GM21381 (cell line): ENCODE data around the gene TTC31.

Experiments
- ATAC-seq: cut with Tn5 transposase; IDR thresholded peaks from one replicate; pipeline ENCODE4 v1.9.1; 2021; ENCODE audit warnings: mild to moderate bottlenecking, moderate library complexity; ENCODE audit not compliant: unreplicated experiment

TTC31 gene

DNA sequence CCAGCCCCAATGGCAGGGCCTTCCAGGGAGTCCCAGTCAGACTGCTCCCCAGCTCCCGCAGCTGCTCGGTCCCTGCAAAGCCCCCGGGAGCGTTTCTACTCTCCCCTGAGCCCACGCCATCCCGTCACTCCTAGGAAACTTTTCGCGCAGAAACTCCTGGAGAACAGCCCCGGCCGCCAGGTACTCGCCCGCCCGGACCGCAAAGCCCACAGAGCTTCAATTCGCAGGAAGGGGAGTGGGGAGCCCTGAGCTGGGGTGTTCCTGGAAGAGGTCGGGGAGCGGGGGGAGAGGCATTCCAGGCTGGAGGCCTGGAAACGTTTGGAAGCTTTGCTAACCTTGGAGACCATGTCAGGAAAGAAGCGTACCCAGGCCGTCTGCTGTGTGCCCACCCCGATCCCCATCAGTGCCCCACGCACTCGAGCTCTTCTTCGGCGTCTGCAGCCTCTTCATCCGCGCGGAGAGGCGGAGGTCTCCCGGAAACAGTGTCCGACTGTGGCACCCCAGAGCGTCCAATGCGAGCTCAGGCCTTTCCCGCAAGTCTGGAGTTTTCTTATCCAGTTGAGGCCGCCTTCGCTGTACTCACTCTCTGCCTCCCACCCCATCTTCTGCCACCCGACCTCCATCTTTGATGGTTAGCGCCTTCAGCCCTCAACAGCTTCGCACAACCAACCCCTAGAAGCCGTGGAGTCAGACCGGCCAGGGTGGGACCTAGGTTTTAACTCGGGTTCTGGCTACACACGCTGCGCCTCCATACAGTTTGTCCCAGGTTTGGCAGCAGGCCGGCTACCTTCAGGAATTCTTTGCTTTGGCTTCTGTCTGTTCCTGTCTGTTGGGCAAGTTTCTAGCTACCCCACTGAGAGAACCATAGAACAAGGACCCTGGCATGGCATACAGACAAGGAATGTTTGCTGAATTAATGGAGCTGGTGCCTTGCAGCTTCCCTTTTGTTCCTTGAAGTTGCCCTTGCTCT lies 20.9 kb downstream of the TTC31 start:
- no peak for ATAC-seq

DNA sequence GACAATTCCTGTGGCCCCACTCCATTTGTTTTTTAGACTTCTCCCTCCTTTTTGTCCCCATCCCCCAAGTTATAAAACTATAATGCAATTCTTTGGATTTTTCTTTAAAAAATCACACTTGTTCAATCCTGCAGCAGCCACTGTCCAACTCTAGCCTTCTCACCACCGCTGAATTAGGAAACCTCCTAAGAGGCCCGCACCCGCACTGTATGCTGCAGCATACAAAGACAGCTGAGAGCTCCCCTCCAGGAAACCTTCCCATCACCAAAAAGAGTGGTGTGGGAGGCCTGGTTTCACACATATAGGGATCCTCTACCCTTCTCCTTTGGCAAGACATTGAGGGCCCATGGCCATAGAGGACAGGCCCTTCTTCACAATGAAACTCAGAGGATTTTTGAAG lies 21.7 kb downstream of the TTC31 start:
- no peak for ATAC-seq

DNA sequence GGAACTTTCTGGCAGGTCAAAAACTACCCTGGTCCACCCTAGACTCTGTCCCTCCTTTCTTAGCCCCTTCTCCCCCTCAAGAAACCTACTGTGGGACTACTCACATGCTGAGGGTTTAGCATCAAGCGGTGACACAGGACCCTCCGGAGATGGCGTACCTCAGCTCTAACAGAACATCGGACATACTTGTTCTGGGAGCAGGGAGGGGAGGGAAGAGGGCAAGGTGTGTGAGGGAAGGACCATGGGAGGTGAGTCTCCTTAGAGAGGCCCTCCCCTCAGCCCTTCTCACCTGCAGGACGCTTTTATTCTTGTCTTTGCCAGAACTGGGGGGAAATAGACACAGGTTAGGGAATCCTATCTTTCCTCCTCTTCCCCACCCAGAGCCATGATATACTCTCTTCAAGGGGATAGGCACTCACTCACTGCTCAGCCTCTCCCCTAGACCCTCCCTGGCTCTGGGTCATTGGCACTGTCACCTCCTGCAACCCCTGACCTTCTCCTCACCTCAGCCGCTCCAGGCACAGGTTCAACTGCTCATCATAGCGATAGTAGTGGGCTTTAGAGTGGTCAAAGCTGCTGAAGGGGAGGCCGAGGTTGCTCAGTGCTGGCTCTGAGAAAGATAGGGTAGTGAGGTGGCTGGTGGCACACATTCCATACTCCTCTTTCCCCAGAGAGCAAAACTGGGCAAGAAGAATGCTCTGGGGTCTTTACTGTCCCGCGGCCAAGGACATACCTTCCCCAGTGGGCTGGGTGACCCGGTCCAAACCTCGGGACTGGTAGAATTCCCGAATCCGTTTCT lies 22.8 kb downstream of the TTC31 start:
- no peak for ATAC-seq

DNA sequence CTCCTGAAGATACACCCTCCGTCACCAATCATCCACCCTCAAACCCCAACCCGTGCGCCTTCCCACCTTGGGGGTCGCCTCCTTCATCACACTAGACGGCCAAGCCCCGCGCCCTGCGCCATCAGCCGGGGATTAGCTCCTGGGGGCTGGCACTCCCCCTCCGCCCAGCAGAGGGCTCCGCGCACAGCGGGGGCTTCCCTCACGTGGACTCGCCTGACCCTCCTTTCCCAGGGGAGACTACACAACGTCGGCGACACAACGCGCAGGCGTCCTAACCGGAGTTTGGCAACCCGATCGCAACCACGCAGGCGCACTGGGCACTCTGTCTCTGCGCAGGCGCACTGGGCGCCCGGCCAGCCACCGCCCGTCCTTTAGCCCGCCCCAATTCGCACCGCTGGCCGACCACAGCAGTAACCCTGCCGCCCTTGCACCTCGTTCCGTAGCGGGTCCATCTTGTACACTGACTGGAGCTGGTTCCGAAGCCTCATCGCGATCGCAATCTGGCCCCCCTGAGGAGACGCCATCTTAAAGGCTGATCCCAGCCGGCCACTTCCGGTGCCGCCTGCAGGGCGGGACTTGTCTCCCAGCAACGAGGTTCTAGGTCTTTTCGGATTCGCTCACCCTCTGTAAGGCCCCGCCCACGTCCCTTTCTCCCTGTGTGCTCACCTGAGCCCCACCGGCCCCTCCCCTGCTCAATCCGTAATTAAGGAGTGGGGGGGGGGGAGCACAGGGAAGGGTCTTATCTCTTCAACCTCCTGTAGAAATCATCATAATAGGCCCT lies 24.5 kb downstream of the TTC31 start, which contains the start of gene PCGF1:
Gene PCGF1 (minus strand): TSS at position 551 of the 781 bp plus-strand sequence. CDS start 27 bp downstream, at position 524.
- ATAC-seq: peak; percentile 87

DNA sequence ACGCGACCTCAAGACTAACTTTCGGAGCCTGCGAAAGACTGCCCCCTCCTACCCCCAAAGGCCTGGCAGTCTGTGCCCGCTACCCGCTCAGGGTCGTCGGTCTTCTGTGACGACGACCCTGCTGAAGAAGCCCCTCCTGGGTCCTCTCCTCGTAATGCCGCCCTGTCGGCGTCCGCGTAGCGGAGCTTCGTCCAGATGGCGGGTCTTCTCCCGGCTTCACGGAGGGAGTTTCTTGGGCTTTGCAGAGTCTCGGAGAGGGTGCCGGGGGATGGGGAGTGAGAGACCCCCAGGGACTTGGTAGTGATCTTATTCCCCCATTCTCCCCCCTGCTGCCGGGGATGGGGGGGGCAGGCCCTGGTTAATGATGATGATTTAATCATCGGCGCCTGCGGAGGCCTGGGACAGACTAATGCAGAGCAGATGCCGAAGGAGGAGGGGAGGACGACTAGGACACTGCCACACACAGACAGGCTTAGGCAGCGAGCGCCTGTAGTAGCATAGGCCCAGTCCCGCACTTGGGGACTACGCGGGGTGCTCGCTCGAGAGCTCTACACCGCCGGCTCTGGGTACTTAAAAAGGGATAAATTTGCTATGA lies 25.1 kb downstream of the TTC31 start:
- ATAC-seq: peak; percentile 6

DNA sequence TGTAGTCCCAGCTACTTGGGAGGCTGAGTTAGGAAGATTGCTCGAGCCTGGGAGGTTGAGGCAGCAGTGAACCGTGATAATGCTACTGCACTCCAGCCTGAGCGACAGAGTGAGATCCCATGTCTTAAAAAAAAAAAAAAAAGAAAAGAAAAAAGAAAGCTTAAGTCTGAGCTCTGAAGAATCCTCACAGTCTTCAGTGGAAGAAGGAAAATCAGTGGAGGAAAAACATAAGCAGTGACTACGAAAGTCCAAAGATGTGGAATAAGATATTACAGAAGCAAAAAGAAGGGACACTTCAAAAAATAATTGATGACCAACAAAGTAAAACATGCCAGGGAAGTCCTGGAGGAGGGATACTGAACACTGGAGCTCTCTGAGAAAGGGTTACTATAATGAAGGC lies 27.4 kb downstream of the TTC31 start:
- ATAC-seq: no peak

DNA sequence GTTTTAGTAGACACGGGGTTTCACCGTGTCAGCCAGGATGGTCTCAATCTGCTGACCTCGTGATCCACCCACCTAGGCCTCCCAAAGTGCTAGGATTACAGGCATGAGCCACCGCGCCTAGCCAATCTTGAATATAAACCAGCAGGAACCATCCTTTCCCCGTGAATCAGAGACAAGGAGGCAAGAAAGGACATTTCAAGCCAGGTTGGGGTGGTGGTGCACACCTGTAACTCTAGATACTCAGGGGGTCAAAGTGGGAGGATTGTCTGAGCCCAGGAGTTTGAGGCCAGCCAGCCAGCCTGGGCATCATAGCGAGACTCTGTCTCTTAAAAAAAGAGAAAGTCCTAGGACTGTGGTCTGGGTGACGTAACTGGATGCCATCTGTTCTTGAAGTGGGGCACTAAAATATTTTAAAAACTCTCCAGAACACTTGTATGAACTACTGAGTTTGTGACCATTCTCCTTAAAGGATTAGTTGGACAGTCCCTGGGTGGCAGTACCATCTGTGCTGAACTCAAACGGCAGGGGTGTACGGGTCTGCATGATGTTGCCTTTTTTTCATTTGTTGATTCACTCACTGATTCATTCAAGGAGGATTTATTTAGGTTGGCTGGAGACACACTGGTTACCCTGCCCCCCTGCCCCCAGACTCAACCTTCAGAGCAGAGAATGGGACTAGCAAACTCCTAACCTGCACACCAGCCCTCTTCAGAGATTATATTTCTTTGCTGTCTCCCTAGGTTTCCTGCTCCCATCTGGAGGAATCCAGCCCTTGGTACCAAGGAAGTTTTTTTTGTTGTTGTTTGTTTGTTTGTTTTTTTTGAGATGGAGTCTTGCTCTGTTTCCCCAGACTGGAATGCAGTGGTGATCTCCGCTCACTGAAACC lies 28.5 kb downstream of the TTC31 start:
- ATAC-seq: no peak

DNA sequence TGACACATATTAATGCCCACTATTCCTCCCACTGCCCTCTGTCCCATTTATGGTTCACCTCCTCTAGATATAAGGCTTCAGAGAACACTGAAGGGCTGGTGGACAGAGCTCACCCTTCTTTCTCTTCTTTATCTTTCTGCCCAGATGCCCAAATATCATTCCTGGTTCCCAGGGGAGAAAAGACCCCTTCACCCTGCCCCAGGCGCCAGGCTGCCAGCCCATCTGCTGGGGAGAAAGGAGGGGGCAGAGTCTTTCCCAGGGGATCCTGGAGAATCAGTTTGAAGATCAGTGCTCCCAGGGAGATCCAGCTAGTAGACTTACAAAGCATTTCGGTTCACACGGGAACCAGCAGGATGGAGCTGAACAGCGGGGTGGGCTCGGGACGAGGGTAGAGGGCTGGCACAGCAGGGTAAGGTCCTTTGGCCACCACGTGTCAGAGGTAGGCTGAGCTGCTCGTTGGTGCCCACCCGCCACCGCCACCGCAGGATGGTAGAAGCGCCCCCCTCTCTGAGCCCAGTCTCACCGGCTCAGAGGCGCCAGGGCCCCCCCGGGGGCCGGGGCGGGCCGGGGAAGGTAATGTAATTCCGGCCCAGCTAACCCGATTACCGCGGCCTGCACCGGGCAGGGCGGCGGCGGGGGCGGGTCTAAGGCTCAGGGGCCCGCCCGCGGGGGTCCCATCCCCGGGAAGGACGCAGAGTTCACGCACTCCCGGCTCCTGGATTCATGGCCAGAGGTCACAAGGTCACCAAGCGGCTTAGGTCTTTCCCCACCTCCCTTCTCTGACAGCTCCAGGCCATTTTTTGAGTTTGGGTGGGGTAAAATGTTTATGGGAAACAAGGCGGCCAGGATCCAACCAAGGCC lies 30.1 kb downstream of the TTC31 start:
- no peak for ATAC-seq

DNA sequence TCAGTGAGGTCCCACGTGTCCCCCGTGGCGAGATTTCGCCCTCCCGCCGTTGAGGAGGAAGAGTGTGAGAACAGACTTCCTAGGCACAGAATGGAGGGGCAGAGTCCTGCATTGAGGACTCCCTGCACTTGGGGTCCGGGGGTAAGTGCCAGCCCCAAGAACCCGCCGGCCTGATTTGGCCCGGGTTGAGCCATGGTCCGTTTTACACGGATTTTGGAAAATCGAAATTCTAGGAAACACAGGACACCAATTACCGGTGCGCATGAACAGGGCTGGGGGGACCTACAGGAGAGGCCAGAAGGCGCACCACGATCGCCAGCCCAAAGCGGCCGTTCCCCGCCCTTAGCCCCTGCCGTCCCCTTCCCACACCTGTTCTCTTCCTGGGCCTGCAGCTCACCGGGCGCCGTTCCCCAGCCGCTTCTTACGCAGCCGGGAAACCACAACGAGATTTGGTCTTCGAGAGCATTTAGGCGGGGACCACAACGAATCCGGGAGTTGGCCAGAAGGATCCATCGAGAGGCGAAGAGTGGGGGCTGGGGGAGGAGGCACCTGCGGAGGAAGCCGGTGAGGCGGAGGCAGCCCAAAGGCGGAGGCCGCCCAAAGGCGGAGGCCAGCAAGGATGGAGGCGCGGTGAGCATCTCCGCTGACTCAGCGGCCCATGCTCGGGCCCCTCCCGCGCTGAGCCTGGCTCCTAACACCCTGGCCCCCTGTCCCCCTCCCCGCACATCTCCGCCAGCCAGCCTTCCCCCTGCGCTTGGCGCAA lies 30.9 kb downstream of the TTC31 start:
- ATAC-seq: no peak

DNA sequence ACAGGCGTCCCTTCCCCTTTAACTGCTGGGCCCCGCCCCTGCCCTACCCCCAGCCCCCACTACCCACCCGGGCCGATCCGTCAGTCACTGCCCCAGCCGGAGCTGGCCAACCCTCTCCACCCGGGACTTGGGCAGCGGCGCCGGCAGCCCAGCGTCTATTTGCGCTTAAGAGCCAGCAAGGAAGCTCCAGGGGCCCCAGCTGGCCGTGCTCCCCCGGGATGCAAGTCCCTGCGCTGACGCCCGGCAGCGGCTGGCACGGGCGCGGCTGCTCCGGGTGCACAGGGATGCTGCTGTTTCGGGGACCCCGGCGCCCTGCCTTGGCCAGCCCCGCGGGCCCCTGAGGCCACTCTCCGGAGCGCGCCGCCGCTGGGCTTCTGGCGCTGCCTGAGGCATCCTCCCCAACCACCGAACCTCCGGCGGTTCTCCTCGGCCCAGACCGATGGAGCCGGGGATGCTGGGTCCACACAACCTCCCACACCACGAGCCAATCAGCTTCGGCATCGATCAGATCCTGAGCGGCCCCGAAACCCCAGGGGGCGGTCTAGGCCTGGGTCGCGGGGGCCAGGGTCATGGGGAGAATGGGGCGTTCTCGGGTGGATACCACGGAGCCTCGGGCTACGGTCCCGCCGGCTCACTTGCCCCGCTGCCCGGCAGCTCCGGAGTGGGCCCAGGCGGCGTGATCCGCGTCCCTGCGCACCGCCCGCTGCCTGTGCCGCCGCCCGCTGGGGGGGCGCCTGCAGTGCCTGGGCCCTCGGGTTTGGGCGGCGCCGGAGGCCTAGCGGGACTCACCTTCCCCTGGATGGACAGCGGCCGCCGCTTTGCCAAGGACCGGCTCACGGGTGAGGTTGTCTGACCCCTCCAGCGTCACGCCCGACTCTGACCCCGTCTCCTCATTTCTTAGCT lies 31.7 kb downstream of the TTC31 start, which contains the start of gene TLX2:
Gene TLX2 (plus strand): TSS at position 83 of the 903 bp plus-strand sequence. CDS start 357 bp downstream, at position 440.
- ATAC-seq: no peak

DNA sequence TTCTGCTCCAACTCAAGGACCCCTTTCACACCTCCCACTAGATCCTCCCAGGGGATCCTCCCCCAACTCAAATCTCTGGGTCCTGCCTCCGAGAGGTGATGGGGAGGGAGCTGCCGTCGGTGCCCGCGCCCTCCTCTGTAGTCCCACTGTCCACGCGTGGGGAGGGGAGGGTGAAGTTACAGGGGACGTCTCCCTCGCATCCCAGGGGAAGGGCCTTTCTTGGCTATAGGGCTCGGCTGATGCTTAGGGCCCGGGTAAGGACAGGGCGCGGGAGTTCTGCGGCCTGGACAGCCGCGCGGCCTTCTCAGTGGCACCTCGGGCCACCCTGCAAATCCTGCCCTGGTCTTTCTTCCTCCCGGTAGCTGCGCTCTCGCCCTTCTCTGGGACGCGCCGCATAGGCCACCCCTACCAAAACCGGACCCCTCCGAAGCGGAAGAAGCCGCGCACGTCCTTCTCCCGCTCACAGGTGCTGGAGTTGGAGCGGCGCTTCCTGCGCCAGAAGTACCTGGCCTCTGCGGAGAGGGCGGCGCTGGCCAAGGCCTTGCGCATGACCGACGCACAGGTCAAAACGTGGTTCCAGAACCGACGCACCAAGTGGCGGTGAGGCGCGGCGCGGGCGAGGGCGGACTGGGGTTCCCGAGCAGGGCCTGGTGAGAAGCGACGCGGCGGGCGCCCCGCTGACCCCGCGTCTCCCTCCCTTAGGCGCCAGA lies 32.5 kb downstream of the TTC31 start:
- ATAC-seq: no peak

DNA sequence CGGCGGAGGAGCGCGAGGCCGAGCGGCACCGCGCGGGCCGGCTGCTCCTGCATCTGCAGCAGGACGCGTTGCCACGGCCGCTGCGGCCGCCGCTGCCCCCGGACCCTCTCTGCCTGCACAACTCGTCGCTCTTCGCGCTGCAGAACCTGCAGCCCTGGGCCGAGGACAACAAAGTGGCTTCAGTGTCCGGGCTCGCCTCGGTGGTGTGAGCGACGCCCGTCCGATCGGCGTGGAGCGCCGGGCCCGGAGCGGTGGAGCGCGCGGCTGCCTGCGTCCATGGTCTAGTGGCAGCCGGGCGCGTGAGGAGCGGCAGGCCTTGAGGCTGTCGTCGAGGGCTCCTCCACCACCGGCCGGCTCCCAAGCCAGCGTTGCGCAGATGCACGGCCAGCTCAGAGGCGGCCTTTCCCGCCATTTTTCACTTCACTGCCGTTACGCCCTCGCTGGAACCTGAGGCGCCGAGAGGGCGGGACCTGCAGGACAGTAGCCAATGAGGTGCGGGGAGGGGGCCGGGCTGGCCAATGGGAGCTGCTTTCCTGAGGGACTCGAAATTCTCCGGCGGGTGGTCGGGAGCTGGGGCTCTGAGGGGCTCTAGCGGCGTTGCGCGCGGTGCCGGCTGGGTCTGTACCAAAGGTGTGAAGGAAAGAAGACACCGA lies 33.2 kb downstream of the TTC31 start:
- ATAC-seq: no peak

DNA sequence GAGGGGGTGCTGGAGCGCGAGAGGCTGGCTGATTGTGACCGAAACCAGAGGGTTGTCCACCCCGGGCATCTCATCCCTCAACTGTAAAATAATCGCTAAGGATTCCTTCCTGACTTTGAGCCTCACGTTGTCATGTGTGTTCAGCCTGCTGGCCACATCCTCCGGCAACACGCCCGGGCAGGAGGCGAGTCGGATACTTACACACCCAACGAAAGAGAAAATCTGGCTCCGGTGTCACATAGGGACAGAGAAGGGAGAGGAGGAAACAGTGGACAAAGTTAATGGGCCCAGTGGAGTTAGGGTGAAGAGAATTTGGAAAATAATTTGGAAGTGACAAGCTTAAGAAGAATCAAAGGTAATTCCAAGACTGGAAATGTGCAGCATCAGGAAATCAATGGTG lies 33.8 kb downstream of the TTC31 start:
- no peak for ATAC-seq

DNA sequence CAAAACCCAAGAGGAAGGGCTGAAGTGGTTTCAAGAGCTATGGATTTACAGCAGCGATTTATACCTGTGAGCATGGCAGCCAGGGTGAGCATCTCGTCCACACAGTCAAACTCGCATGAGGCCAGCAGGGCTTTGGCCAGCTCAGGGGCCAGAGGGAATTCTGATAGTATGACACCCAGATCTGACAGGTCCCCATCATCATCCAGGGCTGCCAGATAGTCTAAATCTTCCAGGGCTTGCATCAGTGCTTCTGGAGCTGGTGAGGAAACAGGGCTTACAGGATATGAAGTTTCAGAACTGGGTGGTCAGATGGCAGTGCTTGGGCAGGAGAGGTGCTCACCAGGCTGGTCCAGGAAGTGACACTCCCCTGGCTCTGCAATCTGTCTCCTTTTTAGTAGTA lies 39.6 kb downstream of the TTC31 start:
- ATAC-seq: no peak

DNA sequence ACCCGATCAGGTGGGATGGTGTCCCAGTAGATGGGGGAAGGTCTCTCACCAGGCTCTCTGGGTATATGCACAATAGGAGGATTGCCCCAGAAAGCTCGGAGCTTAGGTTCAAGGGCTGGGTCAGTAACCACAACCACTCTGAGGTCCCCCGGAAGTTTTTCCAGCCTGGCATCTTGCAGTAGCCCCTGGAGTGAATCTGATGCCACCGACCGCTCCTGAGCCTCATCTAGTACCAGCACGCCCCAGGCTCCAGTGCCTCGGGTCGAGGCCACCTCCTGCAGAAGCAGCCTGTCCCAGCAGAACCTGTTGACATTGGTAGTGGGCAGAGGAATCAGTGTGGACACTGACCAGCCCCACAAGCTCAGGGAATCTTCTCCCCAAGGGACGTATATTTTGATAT lies 41.1 kb downstream of the TTC31 start:
- no peak for ATAC-seq
